HL-60 (cell line): ENCODE data around the gene SLC28A1.

Source experiments
- DNase-seq, 2 experiments: peaks; one replicate each; pipeline ENCODE4 v3.0.0-alpha.2; 2010 to 2020; ENCODE audit warnings: low read depth in 1 of 2, low spot score in 1 of 2
- H3K27ac ChIP-seq: fragments of 250-450 bp; sonication (Bioruptor Pico); replicated peaks from 2 replicates; pipeline ENCODE4 v1.5.1; 2020; ENCODE audit warnings: mild to moderate bottlenecking, moderate library complexity
- H3K27me3 ChIP-seq: fragments of 250-450 bp; sonication (Bioruptor Pico); 2 replicates; pipeline ENCODE4 v1.5.1; 2021; ENCODE audit warnings: mild to moderate bottlenecking, moderate library complexity; ENCODE audit not compliant: insufficient read depth, poor library complexity, severe bottlenecking
- H3K4me3 ChIP-seq: replicated peaks from 2 replicates; pipeline ENCODE4 v1.5.1; 2011; ENCODE audit warnings: mild to moderate bottlenecking, control low read depth, low read length; ENCODE audit not compliant: insufficient read depth
- CTCF ChIP-seq: IDR thresholded peaks from one replicate; pipeline ENCODE4 v1.5.1; 2011; ENCODE audit warnings: low read length, control low read depth, inconsistent platforms; ENCODE audit not compliant: insufficient read depth
- GABPA ChIP-seq: IDR thresholded peaks from 2 replicates; pipeline ENCODE4 v1.6.1; 2012; ENCODE audit warnings: low read depth
- POLR2AphosphoS5 ChIP-seq: IDR thresholded peaks from 2 replicates; pipeline ENCODE4 v1.6.1; 2012; ENCODE audit warnings: low read depth
- SPI1 ChIP-seq: IDR thresholded peaks from 2 replicates; pipeline ENCODE4 v1.6.1; 2012; ENCODE audit warnings: low read depth, mild to moderate bottlenecking, borderline replicate concordance
- TF ChIP-seq, protein P1 (sequence below): IDR thresholded peaks from 2 replicates; pipeline ENCODE4 v1.6.1; 2012; ENCODE audit warnings: low read depth; ENCODE audit not compliant: insufficient replicate concordance

The SLC28A1 gene

GRCh38 chr15:84953726-84954125 is 69.3 kb downstream of the SLC28A1 start:
- no peak overlapping the region for H3K4me3 ChIP-seq
- DNase-seq = no peak

DNA sequence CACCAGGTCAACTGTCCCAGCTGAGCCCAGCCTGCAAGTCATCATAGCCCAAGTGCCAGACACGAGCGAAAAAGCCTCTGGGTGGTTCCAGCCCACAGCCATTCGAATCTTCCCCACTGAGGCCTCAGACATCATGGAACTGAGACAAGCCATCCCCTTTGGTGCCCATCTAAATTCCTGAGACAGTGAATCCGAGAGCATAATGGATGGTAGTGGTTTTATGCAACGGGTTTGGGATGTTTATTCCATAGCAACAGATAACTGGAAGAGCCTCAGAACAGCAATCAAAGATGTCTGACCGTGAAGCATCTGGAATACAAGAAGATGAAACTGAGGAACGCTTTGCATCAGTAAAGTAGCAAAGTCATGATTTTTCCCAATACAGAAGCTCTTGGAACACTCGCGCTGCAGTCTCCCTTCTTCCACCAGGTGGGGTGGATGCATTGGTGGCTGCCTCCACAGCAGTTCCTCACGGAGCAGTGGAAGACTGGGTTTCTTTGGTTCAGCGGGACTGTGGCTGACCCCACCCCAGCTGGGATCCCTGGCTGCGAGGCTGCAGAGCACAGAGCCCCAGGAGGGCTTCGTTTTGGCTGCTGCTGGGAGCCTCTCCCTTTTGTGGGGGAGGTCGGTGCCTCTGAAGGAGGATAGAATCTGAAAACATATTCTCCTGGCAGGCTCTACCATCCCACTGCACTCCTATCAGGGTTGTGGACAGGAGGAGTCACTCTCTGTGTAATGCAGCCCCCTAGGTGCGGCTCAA is 70.8 kb downstream of the SLC28A1 start:
- no peak overlapping the region for H3K4me3 ChIP-seq
- no peak overlapping the region for H3K27ac ChIP-seq
- H3K27me3 ChIP-seq = no peaks in the 10 kb centered on the region
- TF ChIP-seq POLR2AphosphoS5 = no peak
- 0 out of 2 replicates have a peak, but pooled peaks have one; percentile 23 for TF ChIP-seq SPI1
- TF ChIP-seq, protein P1, sequence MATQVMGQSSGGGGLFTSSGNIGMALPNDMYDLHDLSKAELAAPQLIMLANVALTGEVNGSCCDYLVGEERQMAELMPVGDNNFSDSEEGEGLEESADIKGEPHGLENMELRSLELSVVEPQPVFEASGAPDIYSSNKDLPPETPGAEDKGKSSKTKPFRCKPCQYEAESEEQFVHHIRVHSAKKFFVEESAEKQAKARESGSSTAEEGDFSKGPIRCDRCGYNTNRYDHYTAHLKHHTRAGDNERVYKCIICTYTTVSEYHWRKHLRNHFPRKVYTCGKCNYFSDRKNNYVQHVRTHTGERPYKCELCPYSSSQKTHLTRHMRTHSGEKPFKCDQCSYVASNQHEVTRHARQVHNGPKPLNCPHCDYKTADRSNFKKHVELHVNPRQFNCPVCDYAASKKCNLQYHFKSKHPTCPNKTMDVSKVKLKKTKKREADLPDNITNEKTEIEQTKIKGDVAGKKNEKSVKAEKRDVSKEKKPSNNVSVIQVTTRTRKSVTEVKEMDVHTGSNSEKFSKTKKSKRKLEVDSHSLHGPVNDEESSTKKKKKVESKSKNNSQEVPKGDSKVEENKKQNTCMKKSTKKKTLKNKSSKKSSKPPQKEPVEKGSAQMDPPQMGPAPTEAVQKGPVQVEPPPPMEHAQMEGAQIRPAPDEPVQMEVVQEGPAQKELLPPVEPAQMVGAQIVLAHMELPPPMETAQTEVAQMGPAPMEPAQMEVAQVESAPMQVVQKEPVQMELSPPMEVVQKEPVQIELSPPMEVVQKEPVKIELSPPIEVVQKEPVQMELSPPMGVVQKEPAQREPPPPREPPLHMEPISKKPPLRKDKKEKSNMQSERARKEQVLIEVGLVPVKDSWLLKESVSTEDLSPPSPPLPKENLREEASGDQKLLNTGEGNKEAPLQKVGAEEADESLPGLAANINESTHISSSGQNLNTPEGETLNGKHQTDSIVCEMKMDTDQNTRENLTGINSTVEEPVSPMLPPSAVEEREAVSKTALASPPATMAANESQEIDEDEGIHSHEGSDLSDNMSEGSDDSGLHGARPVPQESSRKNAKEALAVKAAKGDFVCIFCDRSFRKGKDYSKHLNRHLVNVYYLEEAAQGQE = no peak
- peak; percentile 50 for TF ChIP-seq CTCF
- TF ChIP-seq GABPA = no peak
- DNase-seq = peak; percentile 8 to 51

More at GRCh38 chr15:84953726-84954125, 69.3 kb downstream of the SLC28A1 start:
- no peak overlapping the region for H3K27ac ChIP-seq
- H3K27me3 ChIP-seq = no peaks in the 10 kb centered on the region
- TF ChIP-seq GABPA (no peak), SPI1 (no peak), CTCF (no peak), POLR2AphosphoS5 (no peak)
- TF ChIP-seq, protein P1 = no peak

DNA sequence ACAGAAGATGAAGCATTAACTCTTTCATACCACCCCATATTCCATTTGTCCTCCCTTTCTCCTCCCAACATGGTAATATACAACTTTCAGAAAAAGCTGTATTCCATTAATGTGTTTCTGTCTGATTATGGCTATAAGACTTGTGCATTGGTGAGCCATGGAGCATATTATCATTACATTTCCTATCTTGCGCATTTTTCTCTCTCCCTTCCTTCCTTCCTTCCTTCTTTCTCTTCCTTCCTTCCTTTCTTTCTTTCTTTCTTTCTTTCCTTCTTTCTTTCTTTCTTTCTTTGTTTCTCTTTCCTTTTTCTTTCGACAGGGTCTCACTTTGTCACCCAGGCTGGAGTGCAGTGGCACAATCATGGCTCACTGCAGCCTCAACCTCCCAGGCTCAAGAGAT is 71.7 kb downstream of the SLC28A1 start:
- TF ChIP-seq CTCF = no peak
- no peak for TF ChIP-seq GABPA
- TF ChIP-seq, protein P1 = no peak
- no peak for TF ChIP-seq SPI1
- TF ChIP-seq POLR2AphosphoS5 = no peak
- DNase-seq = no peak
- H3K27ac ChIP-seq = no peak overlapping the region
- no peaks in the 10 kb centered on the region for H3K27me3 ChIP-seq
- no peak overlapping the region for H3K4me3 ChIP-seq
